Left renal cortex interstitium (tissue), 4 donors: ENCODE results near the gene DNAJB8. TPM values are rescaled to one million over a fixed set of nuclear protein-coding genes. Genes with fewer than 3 reads are reported as not detected.

ENCODE experiments used
- DNase-seq, 4 donors: peaks; one replicate each; pipeline ENCODE4 v3.0.0-alpha.2; 2013; ENCODE audit warnings: low read depth in 4 of 4, low spot score in 2 of 4, missing footprints in 1 of 4
- polyA plus RNA-seq, 4 donors: library from polyadenylated mRNA; unstranded; fragments of 120-200 nt; gene quantifications; one replicate each; pipeline ENCODE4 v1.2.1, GENCODE V29; 2013; ENCODE audit not compliant: insufficient read length in 4 of 4

The DNAJB8 gene
- polyA plus RNA-seq, 4 donors: not detected

- no peak for DNase-seq
Measured at GRCh38 chr3:128484404-128485281, 18.0 kb upstream of the DNAJB8 start.

- no peak for DNase-seq
Measured at GRCh38 chr3:128483657-128484403, 17.1 kb upstream of the DNAJB8 start.

DNA sequence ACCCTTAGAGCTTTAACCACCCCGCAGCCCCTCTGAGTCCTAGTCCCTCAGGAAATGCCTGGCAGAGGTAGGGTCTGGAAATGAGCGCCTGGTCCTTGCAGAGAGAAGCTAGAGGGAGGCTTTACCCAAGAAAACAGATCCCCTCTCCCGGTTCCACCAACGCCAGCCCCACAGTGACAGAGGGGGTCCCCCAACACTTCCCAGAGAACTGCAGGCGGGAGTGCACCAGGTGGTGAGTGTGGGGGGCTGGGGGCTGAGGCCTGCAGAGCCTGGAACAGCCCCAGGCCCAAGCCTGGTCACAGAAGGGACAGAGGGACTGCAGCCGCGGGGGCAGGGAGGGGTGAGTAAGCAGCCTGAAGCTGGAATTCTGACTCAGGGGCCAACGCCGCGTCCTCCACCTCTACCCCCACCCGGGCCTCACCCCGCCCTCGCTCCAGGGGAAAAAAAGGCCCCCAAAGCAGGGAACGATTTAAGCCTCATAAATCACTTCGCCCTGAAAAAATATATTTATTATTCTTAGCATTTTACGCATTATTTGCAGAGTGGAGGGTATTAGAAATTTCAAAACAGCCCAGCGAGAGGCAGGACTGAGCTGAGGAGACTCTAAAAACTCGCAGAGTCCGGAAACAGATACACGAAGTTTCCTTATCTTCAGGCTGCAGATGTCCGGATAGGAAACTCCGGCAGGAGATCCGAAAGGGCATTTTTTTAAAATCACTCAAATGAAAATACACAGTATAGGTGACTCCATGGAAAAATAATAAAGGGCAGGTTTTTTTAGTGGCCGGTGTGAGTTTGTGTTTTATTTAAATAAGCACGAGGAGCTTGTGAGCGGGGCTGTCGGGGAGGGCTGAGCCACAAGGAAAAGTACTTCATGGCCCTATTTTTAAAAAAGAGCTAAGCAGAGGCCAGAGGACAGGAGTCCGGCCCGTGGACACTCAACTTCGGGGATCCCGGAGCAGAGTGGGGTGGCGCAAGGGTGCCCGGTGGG is 16.3 kb upstream of the DNAJB8 start:
- DNase-seq: no peak

DNA sequence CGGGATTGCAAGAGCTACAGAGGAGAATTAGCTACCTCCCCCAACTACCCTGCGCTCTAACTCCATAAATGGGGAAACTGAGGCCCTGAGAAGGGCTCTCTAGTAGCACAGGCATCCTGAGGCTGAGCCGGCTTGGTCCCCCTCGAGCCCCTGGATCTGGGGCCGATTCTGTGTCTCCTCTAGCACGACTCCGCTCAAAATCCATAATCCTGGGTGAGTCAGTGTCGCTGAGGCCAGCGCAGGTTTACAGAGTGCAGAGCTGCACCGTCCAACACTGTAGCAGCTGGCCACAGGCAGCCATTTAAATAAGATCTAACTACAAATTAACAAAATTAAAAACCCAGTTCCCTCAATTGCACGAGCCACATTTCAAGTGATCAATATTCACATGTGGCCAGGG is 15.5 kb upstream of the DNAJB8 start:
- DNase-seq: no peak

- DNase-seq: no peak
Measured at GRCh38 chr3:128481438-128481942, 14.8 kb upstream of the DNAJB8 start.

- no peak for DNase-seq
Measured at GRCh38 chr3:128480717-128481437, 14.2 kb upstream of the DNAJB8 start.

- no peak for DNase-seq
Measured at GRCh38 chr3:128480278-128480677, 13.6 kb upstream of the DNAJB8 start.

GRCh38 chr3:128479558-128480086 is 12.9 kb upstream of the DNAJB8 start:
- DNase-seq: no peak

DNA sequence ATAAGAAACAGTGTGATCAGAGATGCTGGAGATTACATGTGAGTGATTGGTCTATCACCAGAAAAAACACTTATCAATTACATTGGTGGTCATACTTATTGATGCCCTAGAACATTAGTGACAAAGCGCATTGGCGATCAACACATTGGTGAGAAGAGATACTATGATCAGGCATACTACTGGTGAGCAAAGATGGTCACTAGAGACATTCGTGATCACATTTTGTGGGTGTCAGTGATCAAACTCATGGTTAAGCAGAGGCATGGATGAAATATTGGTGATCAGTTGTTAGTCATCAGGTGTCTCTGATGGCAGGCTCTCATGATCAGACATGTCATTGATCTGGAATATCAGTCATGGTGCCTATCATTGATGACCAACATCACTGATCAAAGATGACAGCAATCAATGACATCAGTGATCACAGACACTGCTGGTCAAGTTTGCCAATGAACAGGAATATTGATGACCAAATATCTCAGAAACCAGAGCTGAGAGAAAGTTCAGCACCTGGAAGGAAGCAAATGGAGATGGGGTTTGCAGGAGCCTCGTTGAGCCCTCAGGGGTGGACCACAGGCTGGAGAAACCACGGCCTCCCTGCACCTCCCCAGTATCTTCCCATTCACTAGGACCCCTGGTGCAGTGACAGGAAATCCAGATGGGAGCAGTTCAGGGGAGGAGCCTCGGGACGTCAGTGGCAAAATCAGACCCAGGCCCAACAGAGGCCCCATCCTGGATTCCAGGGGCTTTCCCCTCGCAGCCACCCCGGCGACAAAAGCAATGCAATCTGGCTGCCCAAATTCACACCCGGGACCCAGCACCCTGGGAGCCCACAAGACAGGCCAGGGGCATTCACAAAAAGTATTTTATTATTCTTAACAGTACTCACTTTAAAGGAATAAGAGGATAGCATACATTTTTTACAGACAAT is 12.2 kb upstream of the DNAJB8 start:
- DNase-seq: no peak

DNA sequence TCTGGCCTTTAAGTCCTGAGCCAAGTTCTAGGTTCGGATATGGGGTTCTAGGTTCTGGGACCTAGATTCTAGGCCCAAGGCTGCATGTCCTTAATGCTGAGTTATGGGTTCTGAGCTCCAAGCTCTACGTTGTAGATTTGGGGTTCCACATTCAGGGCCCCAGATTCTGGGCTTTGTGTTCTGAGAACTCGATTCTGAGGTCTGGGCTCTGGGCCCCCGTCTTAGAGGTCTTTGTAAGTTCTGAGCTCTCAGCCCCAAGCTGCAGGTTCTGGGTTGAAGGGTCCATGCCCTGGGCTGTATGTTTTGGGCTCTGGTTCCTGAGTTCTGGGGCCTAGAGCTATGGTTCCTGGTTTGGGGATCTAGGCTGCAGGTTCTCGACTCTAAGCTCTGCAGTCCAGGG is 10.0 kb upstream of the DNAJB8 start:
- DNase-seq: no peak

GRCh38 chr3:128475355-128475754 is 8.7 kb upstream of the DNAJB8 start:
- no peak for DNase-seq

DNA sequence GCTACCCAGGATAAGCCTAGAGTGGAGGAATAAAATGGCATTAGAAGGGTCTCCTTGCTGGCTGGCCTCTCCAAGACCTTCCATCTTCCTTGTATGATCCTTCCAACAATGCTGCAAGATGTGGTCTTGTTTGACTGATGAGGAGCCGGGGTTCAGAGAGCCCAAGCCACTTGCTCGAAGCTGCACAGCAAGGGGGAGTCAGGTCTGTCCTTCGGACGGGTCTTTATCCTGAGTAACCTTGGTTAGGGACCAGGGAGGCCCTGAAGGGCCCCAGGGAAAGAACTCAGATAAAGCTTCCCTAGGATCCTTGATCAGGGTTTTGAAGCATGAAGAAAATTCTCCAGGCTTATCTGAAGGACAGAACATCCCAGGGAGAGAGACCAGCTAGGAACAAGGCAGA is 7.0 kb upstream of the DNAJB8 start:
- no peak for DNase-seq

DNA sequence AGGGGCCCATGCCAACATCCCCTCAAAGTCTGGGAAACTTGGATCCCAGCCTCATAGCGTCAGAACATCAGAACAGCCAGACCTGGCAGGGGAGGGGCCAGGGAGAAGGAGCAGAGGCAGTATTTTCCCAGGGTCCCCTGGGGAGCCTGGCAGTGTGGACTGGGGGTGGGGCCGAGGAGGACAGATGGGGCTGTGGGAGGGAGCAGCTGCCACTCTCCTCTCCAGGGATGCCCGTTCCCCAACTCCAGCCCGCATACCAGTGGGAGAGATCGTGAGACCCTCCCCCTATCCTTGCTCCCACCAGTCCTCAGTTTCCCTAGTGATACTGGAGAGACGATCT is 6.5 kb upstream of the DNAJB8 start:
- no peak for DNase-seq

DNA sequence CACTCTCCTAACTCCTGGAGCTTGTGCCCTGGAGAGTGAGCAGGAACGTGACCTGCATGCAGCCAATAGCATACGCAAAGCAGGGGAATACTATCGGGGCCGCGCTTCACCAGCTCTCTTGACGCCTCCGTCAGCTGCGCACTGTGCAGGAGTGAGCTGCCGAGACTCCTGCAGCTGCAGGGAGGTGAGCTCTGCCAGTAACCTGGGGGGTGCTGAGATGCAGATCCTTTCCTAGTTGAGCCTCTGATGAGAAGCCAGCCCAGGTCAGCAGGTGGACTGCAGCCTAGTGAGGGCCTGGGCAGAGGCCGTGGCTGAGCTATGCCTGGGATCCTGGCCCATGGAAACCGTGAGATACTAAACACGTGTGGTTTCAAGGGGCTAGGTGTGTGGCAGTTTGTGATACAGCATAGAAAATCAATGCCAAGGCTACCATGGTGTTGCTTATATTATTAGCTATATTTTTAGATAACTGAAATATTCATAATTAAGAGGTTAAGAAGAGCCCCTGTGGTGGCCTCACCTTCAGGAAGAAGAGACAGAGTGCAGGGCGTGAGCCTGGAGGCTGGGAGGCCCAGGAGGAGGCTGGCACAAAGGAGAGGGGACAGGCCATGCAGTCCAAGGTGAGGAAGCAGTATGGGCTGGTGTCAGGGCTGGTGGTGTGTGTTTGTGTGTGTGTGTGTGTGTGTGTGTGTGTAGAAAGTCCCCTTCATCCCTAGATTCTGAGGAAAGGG is 5.9 kb upstream of the DNAJB8 start:
- no peak for DNase-seq

DNA sequence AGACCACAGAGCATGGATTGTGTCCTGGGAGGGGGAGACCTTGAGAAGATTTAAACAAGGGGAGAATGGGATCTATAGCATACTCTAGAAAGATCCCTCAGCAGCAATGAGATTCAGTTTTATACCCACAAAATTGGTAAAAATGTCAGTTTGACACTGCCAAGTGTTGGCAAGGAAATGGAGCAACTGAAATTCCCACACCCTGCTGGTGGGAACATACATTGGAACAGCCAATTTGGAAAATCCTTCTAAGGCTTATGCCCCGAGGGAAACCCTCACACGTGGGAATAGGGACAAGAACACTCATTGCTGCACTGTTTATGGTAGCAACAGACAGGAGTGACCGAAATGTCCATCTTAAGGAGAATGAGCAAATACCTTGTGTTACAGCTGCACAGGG is 5.0 kb upstream of the DNAJB8 start:
- no peak for DNase-seq

DNA sequence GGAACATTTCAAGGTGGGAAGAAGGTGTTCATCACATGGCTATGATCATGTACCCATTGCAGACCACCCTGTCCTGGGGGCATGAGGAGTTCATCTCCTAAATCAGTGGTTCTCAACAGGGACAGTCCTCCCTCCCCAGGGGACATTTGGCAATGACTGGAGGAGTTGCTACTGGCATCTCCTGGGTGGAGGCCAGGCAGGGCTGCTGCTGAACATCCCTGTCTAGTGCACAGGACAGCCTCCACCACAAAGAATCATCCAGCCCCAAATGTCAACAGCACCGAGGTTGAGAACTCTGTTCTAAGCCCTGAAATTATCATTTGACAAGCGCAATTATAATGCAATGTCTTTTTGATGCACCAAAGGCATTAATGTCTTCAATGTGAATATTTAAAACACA is 4.4 kb upstream of the DNAJB8 start:
- DNase-seq: no peak

GRCh38 chr3:128470134-128470899 is 3.6 kb upstream of the DNAJB8 start:
- no peak for DNase-seq
